Adipocyte (in vitro differentiated cells): ENCODE measurements around the gene RNASEH1.
"Not testable (repeated sequence)": the region's sequence is repeated elsewhere in the genome, so short reads cannot be mapped to it uniquely, and the experiment has no call there.

Source experiments
- DNase-seq: peaks from one replicate; pipeline ENCODE4 v3.0.0-alpha.2; 2015; ENCODE audit warnings: low read depth
- H3K27me3 ChIP-seq: replicated peaks from 2 replicates; pipeline ENCODE4 v1.7.0; 2013; ENCODE audit warnings: mild to moderate bottlenecking, low read length, moderate library complexity; ENCODE audit not compliant: control insufficient read depth, insufficient read depth
- H3K36me3 ChIP-seq: 2 replicates; pipeline ENCODE4 v1.7.0; 2013; ENCODE audit warnings: low read length, mild to moderate bottlenecking, moderate library complexity; ENCODE audit not compliant: control insufficient read depth, insufficient read depth, severe bottlenecking
- H3K4me1 ChIP-seq: 2 replicates; pipeline ENCODE4 v1.7.0; 2013; ENCODE audit warnings: mild to moderate bottlenecking, low read length, moderate library complexity; ENCODE audit not compliant: control insufficient read depth, insufficient read depth
- H3K4me3 ChIP-seq: 2 replicates; pipeline ENCODE4 v1.7.0; 2013; ENCODE audit warnings: mild to moderate bottlenecking, low read length, moderate library complexity
- H3K9ac ChIP-seq: 2 replicates; pipeline ENCODE4 v1.7.0; 2013; ENCODE audit warnings: mild to moderate bottlenecking, low read length, moderate library complexity
- H3K9me3 ChIP-seq: 2 replicates; pipeline ENCODE4 v1.7.0; 2013; ENCODE audit warnings: mild to moderate bottlenecking, low read length, moderate library complexity; ENCODE audit not compliant: control insufficient read depth

The RNASEH1 gene

DNA sequence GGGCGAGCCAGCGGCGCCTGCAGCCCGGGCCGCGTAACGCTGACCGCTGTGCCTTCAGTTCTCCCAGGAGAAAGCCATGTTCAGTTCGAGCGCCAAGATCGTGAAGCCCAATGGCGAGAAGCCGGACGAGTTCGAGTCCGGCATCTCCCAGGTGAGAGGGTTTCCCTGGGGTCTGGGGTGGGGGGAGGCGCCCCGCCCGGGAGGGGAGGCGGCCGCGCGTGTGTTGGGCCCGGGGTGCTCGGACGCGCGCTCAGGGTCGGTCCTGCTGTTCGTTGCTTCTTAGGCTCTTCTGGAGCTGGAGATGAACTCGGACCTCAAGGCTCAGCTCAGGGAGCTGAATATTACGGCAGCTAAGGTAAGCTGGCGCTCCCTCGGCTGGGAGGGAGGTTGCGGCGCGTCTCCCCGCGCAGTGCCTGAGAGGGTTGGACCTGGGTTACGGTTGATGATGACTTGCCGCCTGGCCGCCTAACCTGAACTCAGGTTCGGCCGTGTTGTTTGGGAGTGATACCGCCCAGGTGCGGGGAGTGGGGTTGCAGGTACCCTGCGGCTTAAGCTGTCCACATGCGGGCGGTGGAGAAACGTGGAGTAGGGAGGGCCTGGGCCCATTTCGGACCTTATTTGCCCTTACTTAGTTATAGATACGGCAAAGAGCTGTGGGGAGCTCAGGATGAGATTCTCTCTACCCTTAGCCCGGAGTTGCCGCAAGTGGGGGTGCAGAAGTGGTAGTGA lies 17.6 kb upstream of the RNASEH1 start:
- no peaks in the 10 kb centered on the region for H3K9me3 ChIP-seq
- H3K4me3 ChIP-seq = peak overlapping the region; percentile 84
- peak overlapping the region; percentile 90 for H3K9ac ChIP-seq
- peaks cover 48% of the 10 kb centered on the region for H3K4me1 ChIP-seq
- peaks cover 45% of the 10 kb centered on the region for H3K36me3 ChIP-seq
- peak; percentile 38 for DNase-seq
- H3K27me3 ChIP-seq = no peaks in the 10 kb centered on the region

- H3K9ac ChIP-seq = peak overlapping the region; percentile 90
- H3K4me3 ChIP-seq = peak overlapping the region; percentile 84
- no peak for DNase-seq
Observed at GRCh38 chr2:3574155-3574554, 16.0 kb upstream of the RNASEH1 start.

GRCh38 chr2:3572620-3573019 lies 14.5 kb upstream of the RNASEH1 start:
- no peak for DNase-seq
- no peaks in the 10 kb centered on the region for H3K9me3 ChIP-seq
- H3K4me3 ChIP-seq = no peak overlapping the region
- peaks cover 14% of the 10 kb centered on the region for H3K36me3 ChIP-seq
- H3K9ac ChIP-seq = peak overlapping the region; percentile 50
- no peaks in the 10 kb centered on the region for H3K27me3 ChIP-seq
- peaks cover 19% of the 10 kb centered on the region for H3K4me1 ChIP-seq

More at GRCh38 chr2:3574155-3574554, 16.0 kb upstream of the RNASEH1 start:
- Histone ChIP-seq H3K27me3 (no peaks in the 10 kb centered on the region), H3K36me3 (peaks cover 29% of the 10 kb centered on the region), H3K9me3 (no peaks in the 10 kb centered on the region), H3K4me1 (peaks cover 34% of the 10 kb centered on the region)

DNA sequence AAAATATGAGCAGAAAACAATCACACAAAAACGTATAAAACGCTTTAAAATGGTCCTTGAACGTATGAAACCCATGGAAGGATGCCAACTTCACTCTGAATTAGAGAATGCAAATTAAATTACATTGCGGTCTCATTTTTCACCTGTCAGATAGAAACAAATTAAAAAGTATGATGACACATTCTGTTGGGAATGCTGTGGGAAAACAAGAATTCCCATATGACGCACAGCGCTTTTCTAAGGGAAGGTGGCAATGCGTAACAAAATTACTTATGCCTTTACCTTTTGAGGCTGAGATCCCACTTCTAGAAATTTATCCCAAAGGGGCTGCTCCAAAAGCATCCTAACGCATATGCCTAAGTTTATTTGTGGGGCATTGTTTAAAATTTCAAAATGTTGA lies 13.2 kb upstream of the RNASEH1 start:
- Histone ChIP-seq H3K4me3 (no peak overlapping the region), H3K4me1 (peaks cover 8% of the 10 kb centered on the region), H3K27me3 (no peaks in the 10 kb centered on the region), H3K9ac (no peak overlapping the region), H3K36me3 (peaks cover under 1% of the 10 kb centered on the region), H3K9me3 (no peaks in the 10 kb centered on the region)
- peak; percentile 20 for DNase-seq

DNA sequence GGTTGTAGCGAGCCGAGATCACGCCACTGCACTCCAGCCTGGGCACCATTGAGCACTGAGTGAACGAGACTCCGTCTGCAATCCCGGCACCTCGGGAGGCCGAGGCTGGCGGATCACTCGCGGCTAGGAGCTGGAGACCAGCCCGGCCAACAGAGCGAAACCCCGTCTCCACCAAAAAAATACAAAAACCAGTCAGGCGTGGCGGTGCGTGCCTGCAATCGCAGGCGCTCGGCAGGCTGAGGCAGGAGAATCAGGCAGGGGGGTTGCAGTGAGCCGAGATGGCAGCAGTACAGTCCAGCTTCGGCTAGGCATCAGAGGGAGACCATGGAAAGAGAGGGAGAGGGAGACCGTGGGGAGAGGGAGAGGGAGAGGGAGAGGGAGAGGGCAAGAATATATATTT lies 11.5 kb upstream of the RNASEH1 start:
- not testable (repeated sequence) for DNase-seq, H3K36me3 ChIP-seq, H3K27me3 ChIP-seq, H3K9me3 ChIP-seq, H3K4me1 ChIP-seq, H3K4me3 ChIP-seq, H3K9ac ChIP-seq

DNA sequence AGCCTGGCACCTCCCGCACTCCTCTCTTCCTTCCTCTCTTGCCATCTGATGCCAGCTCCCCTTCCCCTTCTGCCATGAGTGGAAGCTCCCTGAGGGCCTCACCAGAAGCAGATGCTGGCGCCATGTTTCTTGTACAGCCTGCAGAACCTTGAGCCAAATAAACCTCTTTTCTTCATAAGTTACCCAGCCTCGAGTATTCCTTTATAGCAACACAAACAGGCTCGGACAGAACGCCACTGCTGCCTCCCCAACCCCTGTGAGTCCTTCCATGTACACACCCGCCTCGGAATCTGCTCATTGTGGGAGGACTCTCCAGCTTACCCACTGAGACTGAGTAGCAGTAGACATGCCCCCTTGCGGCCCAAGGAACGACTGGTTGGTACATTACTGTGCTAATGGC lies 8.7 kb upstream of the RNASEH1 start:
- H3K4me1 ChIP-seq = no peaks in the 10 kb centered on the region

DNA sequence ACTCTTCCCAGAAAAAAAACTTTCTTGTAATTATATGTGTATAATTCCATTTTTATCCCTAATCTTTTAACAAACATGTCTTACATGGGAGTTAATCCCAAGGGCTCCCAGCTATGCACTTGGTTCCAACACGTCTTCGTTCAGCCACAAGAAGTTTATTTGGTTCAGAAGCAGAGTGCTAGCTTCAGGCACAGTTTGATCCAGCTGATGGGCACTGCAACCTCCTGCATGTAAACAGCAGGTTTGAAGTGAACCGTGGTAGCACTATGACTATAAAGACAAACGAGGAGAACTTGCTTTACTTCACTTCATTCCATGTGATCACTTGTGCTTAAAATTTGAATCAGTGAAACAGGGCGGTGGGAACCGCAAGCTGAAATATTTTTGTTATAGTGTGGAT lies 7.0 kb upstream of the RNASEH1 start:
- no peak overlapping the region for H3K9ac ChIP-seq

More for the DNA sequence above, 8.7 kb upstream of the RNASEH1 start:
- Histone ChIP-seq H3K9ac (no peak overlapping the region), H3K36me3 (no peaks in the 10 kb centered on the region), H3K9me3 (no peaks in the 10 kb centered on the region), H3K27me3 (no peaks in the 10 kb centered on the region), H3K4me3 (no peak overlapping the region)
- no peak for DNase-seq

DNA sequence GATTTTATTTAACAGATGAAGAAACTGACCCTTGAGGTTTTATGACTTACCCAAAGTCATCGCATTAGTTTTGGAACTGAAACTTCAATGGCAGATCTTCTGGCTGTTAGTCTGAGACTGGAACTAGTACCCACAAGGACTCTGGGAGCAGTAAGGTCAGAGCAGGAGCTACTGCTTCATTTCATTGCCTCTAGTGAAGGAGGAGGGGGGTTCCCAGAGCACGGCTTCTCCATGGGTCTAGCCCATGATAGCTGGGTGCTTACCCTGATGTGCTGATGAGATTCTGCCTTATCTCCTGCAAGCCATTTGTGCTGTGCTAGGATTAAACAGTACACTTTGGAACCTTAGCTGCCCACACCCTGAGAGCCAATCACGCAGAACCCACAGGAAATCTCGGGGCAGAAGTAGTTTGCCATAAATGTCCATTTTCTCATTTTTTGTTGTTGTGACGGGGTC lies 5.4 kb upstream of the RNASEH1 start:
- Histone ChIP-seq H3K27me3 (no peaks in the 10 kb centered on the region), H3K9ac (no peak overlapping the region), H3K36me3 (no peaks in the 10 kb centered on the region), H3K4me3 (no peak overlapping the region), H3K4me1 (no peaks in the 10 kb centered on the region), H3K9me3 (no peaks in the 10 kb centered on the region)
- no peak for DNase-seq

More for the DNA sequence above, 7.0 kb upstream of the RNASEH1 start:
- DNase-seq = no peak
- Histone ChIP-seq H3K36me3 (no peaks in the 10 kb centered on the region), H3K9me3 (no peaks in the 10 kb centered on the region), H3K4me1 (no peaks in the 10 kb centered on the region), H3K27me3 (no peaks in the 10 kb centered on the region), H3K4me3 (no peak overlapping the region)

DNA sequence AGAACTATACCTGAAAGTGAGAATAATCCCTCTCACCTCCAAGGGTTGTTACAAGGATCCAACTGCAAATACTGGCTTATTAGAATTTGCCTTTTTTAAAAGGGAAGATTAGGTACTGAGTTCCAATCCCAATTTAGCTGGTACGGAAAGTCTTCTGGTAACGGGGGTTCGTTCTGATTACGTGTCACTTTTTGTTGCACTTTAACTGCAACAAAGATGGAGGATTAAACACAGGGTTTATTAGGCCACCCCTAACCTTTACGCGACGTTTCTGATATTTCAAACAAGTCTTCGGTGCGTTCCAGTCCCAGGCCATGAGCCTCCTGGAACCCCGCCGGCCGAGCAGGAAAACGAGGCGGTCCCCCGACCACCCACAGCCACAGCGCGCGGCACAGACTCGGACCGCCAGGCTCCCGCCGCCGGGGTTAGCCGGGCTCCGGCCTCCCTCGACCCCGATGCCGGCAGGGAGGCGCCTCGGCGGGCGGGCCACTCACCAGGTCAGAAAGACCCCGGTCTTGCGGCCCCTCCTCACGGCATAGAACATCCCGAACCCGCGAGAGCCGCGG lies 411 bp downstream of the RNASEH1 start:
- Histone ChIP-seq H3K4me1 (peaks cover 10% of the 10 kb centered on the region), H3K36me3 (peaks cover 39% of the 10 kb centered on the region), H3K27me3 (no peaks in the 10 kb centered on the region), H3K9me3 (no peaks in the 10 kb centered on the region), H3K4me3 (peak overlapping the region; percentile 86), H3K9ac (peak overlapping the region; percentile 91)
- no peak for DNase-seq

GRCh38 chr2:3553946-3554345 lies 4.2 kb downstream of the RNASEH1 start:
- DNase-seq = no peak
- Histone ChIP-seq H3K27me3 (no peaks in the 10 kb centered on the region), H3K36me3 (peaks cover 73% of the 10 kb centered on the region), H3K4me1 (peaks cover 10% of the 10 kb centered on the region), H3K9me3 (no peaks in the 10 kb centered on the region), H3K9ac (no peak overlapping the region), H3K4me3 (no peak overlapping the region)

GRCh38 chr2:3547915-3548314 lies 10.2 kb downstream of the RNASEH1 start:
- no peaks in the 10 kb centered on the region for H3K27me3 ChIP-seq
- no peak overlapping the region for H3K9ac ChIP-seq
- no peak overlapping the region for H3K4me3 ChIP-seq
- H3K9me3 ChIP-seq = no peaks in the 10 kb centered on the region
- H3K4me1 ChIP-seq = no peaks in the 10 kb centered on the region
- no peak for DNase-seq
- H3K36me3 ChIP-seq = peaks cover 97% of the 10 kb centered on the region
